HCT116 (cell line): Measurements from ENCODE around the gene ALG3. TPM values are rescaled to one million over a fixed set of nuclear protein-coding genes. Genes with fewer than 3 reads are reported as not detected.

ENCODE experiments used
- ATAC-seq: fragments of 200-7000 bp; cut with Tn5 transposase; 2 replicates; pipeline ENCODE4 v1.9.1; 2020; ENCODE audit warnings: mild to moderate bottlenecking, moderate library complexity
- BruUV-seq: library from RNA; stranded (reverse); fragments of 400-500 nt; replicated peaks from 2 replicates; lab custom pipeline; 2021; lab: Mats Ljungman, UMichigan
- CTCF ChIA-PET: fragments of 300-600 bp; sonication (Branson Sonifier 250); formaldehyde crosslinking; loops from one replicate; lab custom pipeline; 2021; ENCODE audit warnings: antibody characterized with exemption; lab: Charles Lee
- POLR2A ChIA-PET: fragments of 300-600, 350-600 bp; sonication (Branson Sonifier 250); formaldehyde crosslinking; loops from one replicate; lab custom pipeline; 2021; ENCODE audit warnings: antibody characterized with exemption; lab: Charles Lee
- RAD21 ChIA-PET, 2 experiments: fragments of 300-600 bp; sonication (Branson Sonifier 250); formaldehyde crosslinking; loops; one replicate each; lab custom pipeline; 2023; ENCODE audit warnings: low total read pairs in 2 of 2; ENCODE audit not compliant: uncharacterized antibody in 2 of 2, unreplicated experiment in 2 of 2, low non-redundant PET in 1 of 2; lab: Charles Lee
- DNase-seq: peaks from one replicate; pipeline ENCODE4 v3.0.0-alpha.2; 2010; ENCODE audit warnings: low read depth, low spot score
- H2AFZ ChIP-seq: fragments of 200-600 bp; shearing (Covaris generic), sonication (generic); 2 replicates; pipeline ENCODE4 v1.6.1; 2017; ENCODE audit warnings: low read depth, mixed run types, mixed read lengths, antibody characterized with exemption, low read length; ENCODE audit not compliant: poor library complexity, severe bottlenecking
- H3K27ac ChIP-seq: 2 replicates; pipeline ENCODE4 v1.5.1; 2012; ENCODE audit warnings: low read depth, low read length
- H3K27me3 ChIP-seq: fragments of 200-600 bp; sonication (generic); 2 replicates; pipeline ENCODE4 v1.6.1; 2016; ENCODE audit warnings: mixed run types, low read length, mixed read lengths; ENCODE audit not compliant: insufficient read depth
- H3K36me3 ChIP-seq, 2 experiments: fragments of 200-500 bp in 1 of 2; fragments of 200-600 bp in 1 of 2; sonication (Bioruptor generic) in 1 of 2; sonication (generic) in 1 of 2; 2 replicates each; pipeline versions ENCODE4 v1.5.1 to v1.6.1; 2014 to 2016; ENCODE audit warnings: low read length in 2 of 2, inconsistent platforms in 1 of 2, mixed read lengths in 1 of 2, mixed run types in 1 of 2; ENCODE audit not compliant: insufficient read depth in 2 of 2, control insufficient read depth in 1 of 2
- H3K4me1 ChIP-seq, 2 experiments: fragments of 200-600 bp in 1 of 2; sonication (generic) in 1 of 2; 2 replicates each; pipeline versions ENCODE4 v1.5.1 to v1.6.1; 2012 to 2017; ENCODE audit warnings: low read length in 2 of 2, inconsistent platforms in 1 of 2, mild to moderate bottlenecking in 1 of 2, mixed read lengths in 1 of 2, mixed run types in 1 of 2, moderate library complexity in 1 of 2; ENCODE audit not compliant: insufficient read depth in 2 of 2, control insufficient read depth in 1 of 2
- H3K4me2 ChIP-seq: fragments of 200-600 bp; sonication (generic); 2 replicates; pipeline ENCODE4 v1.6.1; 2017; ENCODE audit warnings: mixed run types, low read length, mixed read lengths
- H3K4me3 ChIP-seq, 2 experiments: fragments of 200-600 bp in 1 of 2; sonication (generic) in 1 of 2; replicated peaks in 1 of 2; 2 replicates each; pipeline ENCODE4 v1.5.1; 2011 to 2016; ENCODE audit warnings: low read length in 2 of 2, control low read depth in 1 of 2, low read depth in 1 of 2, mild to moderate bottlenecking in 1 of 2, mixed read lengths in 1 of 2, mixed run types in 1 of 2
- H3K79me2 ChIP-seq: fragments of 200-600 bp; sonication (generic); 2 replicates; pipeline ENCODE4 v1.6.1; 2017; ENCODE audit warnings: mild to moderate bottlenecking, mixed run types, low read length, moderate library complexity, mixed read lengths; ENCODE audit not compliant: insufficient read depth
- H3K9ac ChIP-seq: fragments of 200-600 bp; sonication (generic); 2 replicates; pipeline ENCODE4 v1.6.1; 2016; ENCODE audit warnings: low read length, mixed read lengths
- H3K9me2 ChIP-seq: fragments of 200-600 bp; sonication (generic), shearing (Covaris generic); 2 replicates; pipeline ENCODE4 v1.6.1; 2017; ENCODE audit warnings: mixed run types, mild to moderate bottlenecking, moderate library complexity; ENCODE audit not compliant: insufficient read depth
- H3K9me3 ChIP-seq, 2 experiments: fragments of 200-500 bp in 1 of 2; fragments of 200-600 bp in 1 of 2; sonication (Bioruptor generic) in 1 of 2; sonication (generic) in 1 of 2; 2 replicates each; pipeline ENCODE4 v1.6.1; 2014 to 2017; ENCODE audit warnings: low read length in 2 of 2, mixed read lengths in 2 of 2, inconsistent platforms in 1 of 2, low read depth in 1 of 2, mild to moderate bottlenecking in 1 of 2, mixed run types in 1 of 2, moderate library complexity in 1 of 2; ENCODE audit not compliant: control insufficient read depth in 1 of 2, insufficient read depth in 1 of 2
- H4K20me1 ChIP-seq: fragments of 200-600 bp; sonication (generic), shearing (Covaris generic); 2 replicates; pipeline ENCODE4 v1.6.1; 2017; ENCODE audit warnings: mixed run types, mild to moderate bottlenecking, moderate library complexity; ENCODE audit not compliant: insufficient read depth
- ATF3 ChIP-seq: IDR thresholded peaks from 2 replicates; pipeline ENCODE4 v1.6.1; 2012
- CBX3 ChIP-seq: IDR thresholded peaks from 2 replicates; pipeline ENCODE4 v1.6.1; 2012; ENCODE audit warnings: low read depth
- EGR1 ChIP-seq: IDR thresholded peaks from 2 replicates; pipeline ENCODE4 v1.6.1; 2012; ENCODE audit warnings: low read depth
- FOSL1 ChIP-seq: IDR thresholded peaks from 2 replicates; pipeline ENCODE4 v1.6.1; 2012; ENCODE audit warnings: low read depth
- RAD21 ChIP-seq: IDR thresholded peaks from 2 replicates; pipeline ENCODE4 v1.6.1; 2012; ENCODE audit warnings: low read depth, mild to moderate bottlenecking
- REST ChIP-seq: IDR thresholded peaks from 2 replicates; pipeline ENCODE4 v1.6.1; 2012; ENCODE audit warnings: low read depth
- SP1 ChIP-seq: IDR thresholded peaks from 2 replicates; pipeline ENCODE4 v1.6.1; 2012; ENCODE audit warnings: low read depth
- SRF ChIP-seq: IDR thresholded peaks from 2 replicates; pipeline ENCODE4 v1.6.1; 2012; ENCODE audit warnings: low read depth
- YY1 ChIP-seq: IDR thresholded peaks from 2 replicates; pipeline ENCODE4 v1.6.1; 2011; ENCODE audit warnings: low read length, low read depth, moderate library complexity, mild to moderate bottlenecking; ENCODE audit not compliant: insufficient replicate concordance; ENCODE audit errors: extremely low read depth
- ZFX ChIP-seq: fragments of 450-650 bp; IDR thresholded peaks from 2 replicates; pipeline ENCODE4 v1.6.1; 2017
- ZNF274 ChIP-seq: fragments of 200-500 bp; sonication (Bioruptor generic); IDR thresholded peaks from 2 replicates; pipeline ENCODE4 v1.6.1; 2014; ENCODE audit warnings: mild to moderate bottlenecking, low read depth, low read length, inconsistent platforms
- intact Hi-C: fragments of 100-400 bp; cut with micrococcal nuclease; formaldehyde crosslinking; loops from 2 replicates; pipeline ENCODE4 v1.10.0; 2022
- total RNA-seq: library from RNA; stranded (reverse); gene quantifications from one replicate; pipeline ENCODE4 v1.2.1, GENCODE V29; 2021; ENCODE audit not compliant: unreplicated experiment
- TF ChIP-seq, protein P1 (sequence below): IDR thresholded peaks from 2 replicates; pipeline ENCODE4 v1.6.1; 2012
- TF ChIP-seq, protein P2 (sequence below), 3 experiments: fragments of 200-600 bp in 1 of 3; sonication (generic) in 1 of 3; IDR thresholded peaks in 2 of 3; conservative IDR thresholded peaks in 1 of 3; 2 replicates each; pipeline ENCODE4 v1.5.1; 2012 to 2017; ENCODE audit warnings: low read depth in 2 of 3, low read length in 2 of 3, antibody characterized with exemption in 1 of 3, borderline replicate concordance in 1 of 3, control low read depth in 1 of 3, mild to moderate bottlenecking in 1 of 3, mixed read lengths in 1 of 3, mixed run types in 1 of 3, moderate library complexity in 1 of 3; ENCODE audit not compliant: insufficient read depth in 1 of 3

The ALG3 gene
- total RNA-seq, 1 experiment from 2014 or later = 56.6 TPM

DNA sequence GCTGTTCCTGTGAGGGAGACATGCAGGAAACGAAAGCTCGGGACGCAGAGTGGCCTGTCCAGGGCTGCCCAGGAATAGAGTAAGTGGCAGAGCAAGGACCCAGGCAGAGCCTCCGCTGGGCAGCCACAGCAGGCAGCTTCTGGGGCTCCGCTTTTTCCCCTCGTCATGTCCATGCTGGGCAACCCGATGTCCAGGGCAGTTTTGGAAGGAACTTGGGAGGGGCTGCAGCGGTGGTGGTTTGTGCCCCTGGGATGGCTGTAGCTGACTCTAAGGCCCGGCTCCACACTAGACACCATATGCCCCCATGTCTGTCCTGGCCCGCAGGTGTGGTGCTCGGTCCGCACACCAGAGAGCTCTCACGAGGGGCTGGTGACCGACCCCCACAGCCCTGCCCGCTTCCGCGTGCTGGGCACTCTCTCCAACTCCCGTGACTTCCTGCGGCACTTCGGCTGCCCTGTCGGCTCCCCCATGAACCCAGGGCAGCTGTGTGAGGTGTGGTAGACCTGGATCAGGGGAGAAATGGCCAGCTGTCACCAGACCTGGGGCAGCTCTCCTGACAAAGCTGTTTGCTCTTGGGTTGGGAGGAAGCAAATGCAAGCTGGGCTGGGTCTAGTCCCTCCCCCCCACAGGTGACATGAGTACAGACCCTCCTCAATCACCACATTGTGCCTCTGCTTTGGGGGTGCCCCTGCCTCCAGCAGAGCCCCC, 43.1 kb upstream of the ALG3 start:
- H3K9ac ChIP-seq = no peak overlapping the region
- no TSS peak for BruUV-seq
- ChIA-PET POLR2A (no interaction called here), RAD21 (no interaction called here), CTCF (no interaction called here)
- H3K4me1 ChIP-seq = peaks cover 0 to 5% of the 10 kb centered on the region in 2 experiments; a peak in 1 of 4 replicates
- no peaks in the 10 kb centered on the region for H3K79me2 ChIP-seq
- H3K27me3 ChIP-seq = no peaks in the 10 kb centered on the region
- intact Hi-C loops = no loop called here
- no peaks in the 10 kb centered on the region for H3K9me3 ChIP-seq
- no peaks in the 10 kb centered on the region for H4K20me1 ChIP-seq
- H3K36me3 ChIP-seq = no peaks in the 10 kb centered on the region
- H3K9me2 ChIP-seq = no peaks in the 10 kb centered on the region
- TF ChIP-seq FOSL1 (no peak), ATF3 (no peak), ZNF274 (no peak), EGR1 (no peak)
- TF ChIP-seq, protein P1, sequence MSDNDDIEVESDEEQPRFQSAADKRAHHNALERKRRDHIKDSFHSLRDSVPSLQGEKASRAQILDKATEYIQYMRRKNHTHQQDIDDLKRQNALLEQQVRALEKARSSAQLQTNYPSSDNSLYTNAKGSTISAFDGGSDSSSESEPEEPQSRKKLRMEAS = no peak
- H3K4me2 ChIP-seq = no peak overlapping the region
- H3K27ac ChIP-seq = no peak overlapping the region
- ATAC-seq (no peak), DNase-seq (no peak)
- H2AFZ ChIP-seq = no peak overlapping the region
- H3K4me3 ChIP-seq = no peak overlapping the region

DNA sequence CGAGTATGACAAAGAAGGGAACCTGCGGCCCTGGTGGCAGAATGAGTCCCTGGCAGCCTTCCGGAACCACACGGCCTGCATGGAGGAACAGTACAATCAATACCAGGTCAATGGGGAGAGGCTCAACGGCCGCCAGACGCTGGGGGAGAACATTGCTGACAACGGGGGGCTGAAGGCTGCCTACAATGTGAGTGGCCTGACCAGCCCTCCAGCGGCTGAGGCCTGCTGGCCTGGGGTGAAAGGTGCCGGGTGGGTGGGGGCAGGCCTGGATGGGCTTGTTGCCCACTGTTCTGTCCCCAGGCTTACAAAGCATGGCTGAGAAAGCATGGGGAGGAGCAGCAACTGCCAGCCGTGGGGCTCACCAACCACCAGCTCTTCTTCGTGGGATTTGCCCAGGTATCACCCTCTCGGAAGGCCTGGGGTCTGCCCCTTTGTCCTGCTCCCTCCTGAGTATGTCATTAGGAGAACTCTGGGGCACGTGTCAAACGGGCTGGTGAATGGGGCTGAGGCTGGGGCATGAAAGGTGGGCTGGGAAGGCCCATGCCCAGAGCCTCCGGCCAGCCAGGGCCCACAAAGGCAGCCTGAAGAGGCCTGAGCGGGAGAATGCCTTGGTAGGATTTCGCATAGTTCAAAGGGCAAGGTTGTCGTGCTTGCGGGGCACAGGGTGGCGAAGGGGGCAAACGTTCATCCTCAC, 42.4 kb upstream of the ALG3 start:
- peaks cover 0 to 5% of the 10 kb centered on the region in 2 experiments; a peak in 1 of 4 replicates for H3K4me1 ChIP-seq
- CTCF ChIA-PET = no interaction called here
- no peak for TF ChIP-seq CBX3
- TF ChIP-seq SP1 = no peak
- no peak for TF ChIP-seq ZFX
- no peak for TF ChIP-seq RAD21
- TF ChIP-seq SRF = no peak
- no peak for TF ChIP-seq YY1
- TF ChIP-seq REST = no peak
- TF ChIP-seq, protein P2, sequence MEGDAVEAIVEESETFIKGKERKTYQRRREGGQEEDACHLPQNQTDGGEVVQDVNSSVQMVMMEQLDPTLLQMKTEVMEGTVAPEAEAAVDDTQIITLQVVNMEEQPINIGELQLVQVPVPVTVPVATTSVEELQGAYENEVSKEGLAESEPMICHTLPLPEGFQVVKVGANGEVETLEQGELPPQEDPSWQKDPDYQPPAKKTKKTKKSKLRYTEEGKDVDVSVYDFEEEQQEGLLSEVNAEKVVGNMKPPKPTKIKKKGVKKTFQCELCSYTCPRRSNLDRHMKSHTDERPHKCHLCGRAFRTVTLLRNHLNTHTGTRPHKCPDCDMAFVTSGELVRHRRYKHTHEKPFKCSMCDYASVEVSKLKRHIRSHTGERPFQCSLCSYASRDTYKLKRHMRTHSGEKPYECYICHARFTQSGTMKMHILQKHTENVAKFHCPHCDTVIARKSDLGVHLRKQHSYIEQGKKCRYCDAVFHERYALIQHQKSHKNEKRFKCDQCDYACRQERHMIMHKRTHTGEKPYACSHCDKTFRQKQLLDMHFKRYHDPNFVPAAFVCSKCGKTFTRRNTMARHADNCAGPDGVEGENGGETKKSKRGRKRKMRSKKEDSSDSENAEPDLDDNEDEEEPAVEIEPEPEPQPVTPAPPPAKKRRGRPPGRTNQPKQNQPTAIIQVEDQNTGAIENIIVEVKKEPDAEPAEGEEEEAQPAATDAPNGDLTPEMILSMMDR (IDR thresholded peaks at IDR 0.05 in 2 of 3, conservative IDR thresholded peaks at IDR 0.05 in 1 of 3; ENCODE audit: borderline replicate concordance in 1 of 3, insufficient read depth in 1 of 3, low read depth in 2 of 3, low read length in 2 of 3) = no peak
- TF ChIP-seq ZNF274 = no peak

More for the DNA sequence above, 42.4 kb upstream of the ALG3 start:
- H3K9me3 ChIP-seq = no peaks in the 10 kb centered on the region
- DNase-seq (no peak), ATAC-seq (no peak)
- POLR2A ChIA-PET = no interaction called here
- H3K9ac ChIP-seq = no peak overlapping the region
- BruUV-seq = no TSS peak
- no peak overlapping the region for H3K4me3 ChIP-seq
- RAD21 ChIA-PET = no interaction called here
- H2AFZ ChIP-seq = no peak overlapping the region
- no peaks in the 10 kb centered on the region for H3K27me3 ChIP-seq
- intact Hi-C loops = no loop called here
- H3K9me2 ChIP-seq = no peaks in the 10 kb centered on the region
- H3K4me2 ChIP-seq = no peak overlapping the region
- H3K79me2 ChIP-seq = no peaks in the 10 kb centered on the region
- H4K20me1 ChIP-seq = no peaks in the 10 kb centered on the region
- H3K27ac ChIP-seq = no peak overlapping the region
- no peaks in the 10 kb centered on the region for H3K36me3 ChIP-seq
